NT2/D1 (cell line): ENCODE data around the gene GPR83.

Experiments
- SUZ12 ChIP-seq: IDR thresholded peaks from 2 replicates; pipeline ENCODE4 v1.6.1; 2011; ENCODE audit not compliant: insufficient read length, insufficient read depth; ENCODE audit errors: extremely low read depth
- YY1 ChIP-seq: IDR thresholded peaks from 2 replicates; pipeline ENCODE4 v1.6.1; 2011; ENCODE audit not compliant: insufficient read length, insufficient read depth
- ZNF274 ChIP-seq: IDR thresholded peaks from 2 replicates; pipeline ENCODE4 v1.6.1; 2011; ENCODE audit warnings: mild to moderate bottlenecking, low read depth, low read length

DNA sequence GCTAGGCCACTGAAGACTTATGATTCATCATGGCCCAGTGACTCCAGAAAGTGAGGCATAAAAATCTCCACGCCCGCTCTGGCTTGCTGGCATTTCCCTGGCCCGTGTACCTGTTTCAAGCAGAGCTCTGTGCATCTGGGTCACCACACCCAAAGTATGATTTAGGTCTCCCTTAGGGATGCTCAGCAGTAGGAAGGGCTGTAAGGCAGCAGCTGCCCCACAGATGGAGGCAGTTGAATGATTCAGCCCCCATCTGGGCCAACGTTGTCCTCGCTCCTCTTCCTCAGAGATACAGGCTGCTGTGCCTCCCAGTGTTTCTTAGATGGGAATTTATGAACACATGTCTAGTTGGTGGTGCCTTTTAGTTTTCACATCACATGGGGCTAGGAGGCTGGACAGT lies 21.6 kb downstream of the GPR83 start:
- TF ChIP-seq YY1, result no peak
- no peak for TF ChIP-seq ZNF274
- no peak for TF ChIP-seq SUZ12
